ENCODE measurements around the gene RPS25. TPM values are rescaled to one million over a fixed set of nuclear protein-coding genes. Genes with fewer than 3 reads are reported as not detected.

The RPS25 gene
- total and polyA plus RNA-seq, 10 of the 15 experiments (the other 5 are each of a cell fraction or from before 2014, with no cell fraction given) = 886 to 3,746 (median 3,066) TPM

DNA sequence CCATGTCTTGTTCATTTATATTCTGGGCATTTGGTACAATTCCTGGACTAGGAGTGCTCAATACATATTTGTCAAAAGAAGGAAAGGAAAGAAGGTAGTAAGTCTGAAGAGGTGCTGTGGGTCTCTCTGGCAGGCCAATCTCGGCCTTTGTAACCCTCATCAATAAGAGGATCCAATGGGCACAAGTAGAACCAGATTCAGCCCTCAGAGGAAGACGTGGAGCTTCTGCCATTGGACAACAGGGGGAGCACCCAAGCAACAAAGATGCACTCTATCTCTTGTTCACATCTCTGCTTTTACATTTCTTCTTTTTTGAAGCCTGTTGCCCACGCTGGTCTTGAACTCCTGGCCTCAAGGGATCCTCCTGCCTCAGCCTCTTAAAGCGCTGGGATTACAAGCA is 47.2 kb upstream of the RPS25 start:
- no peak overlapping the region for H3K4me3 ChIP-seq
- H3K4me1 ChIP-seq (ENCODE audit: control insufficient read depth, insufficient read depth, low read length) = no peaks in the 10 kb centered on the region
- H3K9ac ChIP-seq (ENCODE audit: control insufficient read depth, insufficient read depth, low read length) = no peak overlapping the region
- BruUV-seq (replicated peaks) = no TSS peak
- ChIA-PET POLR2A (interaction anchor here (0.6 to 3.5 kb wide), 3 partner anchors 20 to 37 kb away, joined by 3 to 48 read pairs (median 3); partner anchors contain the start of gene HMBS), CTCF (interaction anchor here (0.6 to 1.8 kb wide), 9 partner anchors 18 to 281 kb away, joined by 3 to 9 read pairs (median 4); partner anchors contain the start of gene HMBS), RAD21 (ENCODE audit: unreplicated experiment) (interaction anchor here (1.0 kb wide), 2 partner anchors 41 to 219 kb away, joined by 3 read pairs; no protein-coding TSS in a partner anchor), SMC1A (ENCODE audit: uncharacterized antibody, unreplicated experiment) (interaction anchor here (0.9 to 1.0 kb wide), 2 partner anchors 34 to 131 kb away, joined by 3 to 4 read pairs; no protein-coding TSS in a partner anchor)
- H3K9me3 ChIP-seq (replicated peaks; ENCODE audit: control insufficient read depth, insufficient read depth, low read length) = no peaks in the 10 kb centered on the region
- 34% methylated on average over 4 of the region's 4 CpGs for WGBS (ENCODE audit: insufficient coverage, insufficient replicate concordance, low lambda C conversion rate, missing lambda C conversion rate)
- intact Hi-C loops (cut with micrococcal nuclease; ENCODE audit: unreplicated experiment) = loop anchor here (1.0 to 5.0 kb wide), 2 partner anchors 132 to 272 kb away; no protein-coding TSS in a partner anchor
- H3K36me3 ChIP-seq (ENCODE audit: control insufficient read depth in 2 of 2, insufficient read depth in 2 of 2, low read length in 1 of 2) = no peaks in the 10 kb centered on the region
- H3K27me3 ChIP-seq (replicated peaks in 1 of 2; ENCODE audit: control insufficient read depth in 2 of 2, insufficient read depth in 2 of 2, low read length in 1 of 2) = no peaks in the 10 kb centered on the region
- no peak overlapping the region for H3K4me2 ChIP-seq (ENCODE audit: control insufficient read depth, insufficient read depth)
- FAIRE-seq (peak; percentile 13), DNase-seq (ENCODE audit: low read depth, low spot score) (no peak), ATAC-seq (peak; percentile 71)
- in situ Hi-C loops (cut with MboI) = no loop called here
- peaks cover 10% of the 10 kb centered on the region for H3K79me2 ChIP-seq (ENCODE audit: control insufficient read depth, insufficient read depth, low read length)
- no peak overlapping the region for H2AFZ ChIP-seq (ENCODE audit: control insufficient read depth, low read depth, low read length)
- no peaks in the 10 kb centered on the region for H4K20me1 ChIP-seq (ENCODE audit: control insufficient read depth, insufficient read depth)
- TF ChIP-seq RAD21 (IDR thresholded peaks at IDR 0.05; ENCODE audit: insufficient read depth, low read depth, low read length) (peak; percentile 49), CHD4 (IDR thresholded peaks at IDR 0.05) (no peak), SMARCA5 (IDR thresholded peaks at IDR 0.05) (0 out of 2 replicates have a peak, but pooled peaks have one; percentile 31), NFYB (IDR thresholded peaks at IDR 0.05; ENCODE audit: insufficient read depth, low read depth, low read length) (0 out of 2 replicates have a peak, but pooled peaks have one; percentile 11), SMC3 (IDR thresholded peaks at IDR 0.05; ENCODE audit: borderline replicate concordance, low read length) (peak; percentile 52; the same call in 1 of the 2 replicates), ZNF24 (IDR thresholded peaks at IDR 0.05) (0 out of 2 replicates have a peak, but pooled peaks have one; percentile 13), POU2F2 (IDR thresholded peaks at IDR 0.05; ENCODE audit: borderline replicate concordance, low read depth, low read length) (no peak)
- TF ChIP-seq, protein P1, sequence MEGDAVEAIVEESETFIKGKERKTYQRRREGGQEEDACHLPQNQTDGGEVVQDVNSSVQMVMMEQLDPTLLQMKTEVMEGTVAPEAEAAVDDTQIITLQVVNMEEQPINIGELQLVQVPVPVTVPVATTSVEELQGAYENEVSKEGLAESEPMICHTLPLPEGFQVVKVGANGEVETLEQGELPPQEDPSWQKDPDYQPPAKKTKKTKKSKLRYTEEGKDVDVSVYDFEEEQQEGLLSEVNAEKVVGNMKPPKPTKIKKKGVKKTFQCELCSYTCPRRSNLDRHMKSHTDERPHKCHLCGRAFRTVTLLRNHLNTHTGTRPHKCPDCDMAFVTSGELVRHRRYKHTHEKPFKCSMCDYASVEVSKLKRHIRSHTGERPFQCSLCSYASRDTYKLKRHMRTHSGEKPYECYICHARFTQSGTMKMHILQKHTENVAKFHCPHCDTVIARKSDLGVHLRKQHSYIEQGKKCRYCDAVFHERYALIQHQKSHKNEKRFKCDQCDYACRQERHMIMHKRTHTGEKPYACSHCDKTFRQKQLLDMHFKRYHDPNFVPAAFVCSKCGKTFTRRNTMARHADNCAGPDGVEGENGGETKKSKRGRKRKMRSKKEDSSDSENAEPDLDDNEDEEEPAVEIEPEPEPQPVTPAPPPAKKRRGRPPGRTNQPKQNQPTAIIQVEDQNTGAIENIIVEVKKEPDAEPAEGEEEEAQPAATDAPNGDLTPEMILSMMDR (IDR thresholded peaks at IDR 0.05 in 2 of 3, conservative IDR thresholded peaks at IDR 0.05 in 1 of 3; ENCODE audit: control insufficient read depth in 2 of 3, extremely low read depth in 1 of 3, insufficient read depth in 1 of 3, low read depth in 3 of 3, low read length in 3 of 3) = peak; percentile 57 to 67 (median 67)
- H3K27ac ChIP-seq (ENCODE audit: control insufficient read depth, insufficient read depth) = no peak overlapping the region
